H1 (cell line): ENCODE measurements around the gene TMEM203. TPM values are rescaled to one million over a fixed set of nuclear protein-coding genes. Genes with fewer than 3 reads are reported as not detected.

Experiments
- KDM1A ChIP-seq: fragments of 200-600, 300-600 bp; sonication (generic); IDR thresholded peaks from 2 replicates; pipeline ENCODE4 v1.7.1; 2016; ENCODE audit warnings: mild to moderate bottlenecking, low read length, borderline replicate concordance
- PHF8 ChIP-seq: fragments of 200-600 bp; sonication (generic); conservative IDR thresholded peaks from 2 replicates; pipeline ENCODE4 v1.7.1; 2012; ENCODE audit warnings: low read depth, mild to moderate bottlenecking, inconsistent platforms, low read length, moderate library complexity
- POLR2AphosphoS5 ChIP-seq: IDR thresholded peaks from 2 replicates; pipeline ENCODE4 v1.6.1; 2011; ENCODE audit warnings: low read depth, low read length
- RAD21 ChIP-seq, 2 experiments: IDR thresholded peaks in 1 of 2; conservative IDR thresholded peaks in 1 of 2; 2 replicates each; pipeline ENCODE4 v1.6.1; 2011; ENCODE audit warnings: low read depth in 2 of 2, low read length in 2 of 2, improper control_type of control experiment in 1 of 2, inconsistent platforms in 1 of 2, mild to moderate bottlenecking in 1 of 2, moderate library complexity in 1 of 2
- RNF2 ChIP-seq: fragments of 200-900, 300-1000 bp; sonication (generic); IDR thresholded peaks from 2 replicates; pipeline ENCODE4 v1.7.1; 2016; ENCODE audit warnings: borderline replicate concordance, low read depth, mild to moderate bottlenecking, antibody characterized with exemption, low read length; ENCODE audit not compliant: poor library complexity, severe bottlenecking; ENCODE audit errors: missing control alignments
- SIN3A ChIP-seq, 2 experiments: IDR thresholded peaks in 1 of 2; conservative IDR thresholded peaks in 1 of 2; 2 replicates each; pipeline ENCODE4 v1.6.1; 2011 to 2012; ENCODE audit warnings: low read length in 2 of 2, improper control_type of control experiment in 1 of 2, low read depth in 1 of 2, mild to moderate bottlenecking in 1 of 2
- SP1 ChIP-seq: IDR thresholded peaks from 2 replicates; pipeline ENCODE4 v1.6.1; 2011; ENCODE audit warnings: low read depth, low read length
- SRF ChIP-seq: IDR thresholded peaks from 2 replicates; pipeline ENCODE4 v1.6.1; 2011; ENCODE audit warnings: mild to moderate bottlenecking, low read depth, low read length, moderate library complexity
- TEAD4 ChIP-seq: IDR thresholded peaks from 2 replicates; pipeline ENCODE4 v1.6.1; 2012; ENCODE audit warnings: low read depth, low read length, inconsistent platforms, mixed read lengths
- polyA plus RNA-seq, 7 experiments: library from polyadenylated mRNA; depleted of rRNA in 3 of 7; stranded (reverse) in 5 of 7; unstranded in 2 of 7; fragments of >200 nt in 5 of 7; fragments of 200-250 nt in 2 of 7; gene quantifications; 1 replicate in 5 of 7; 2 replicates in 1 of 7; 4 replicates in 1 of 7; pipeline versions ENCODE4 v1.2.1 to v1.2.3, GENCODE V29; 2011 to 2013; ENCODE audit warnings: missing spikeins in 2 of 7, mixed read lengths in 2 of 7
- total RNA-seq: library from RNA; stranded (reverse); fragmentation: NEBNext Ultra II Directional; extraction: Animal tissue kit (Norgen Biotek cat#: 25700); gene quantifications from 2 replicates; pipeline ENCODE4 v1.2.1, GENCODE V29; 2021
- TF ChIP-seq, protein P1 (sequence below): fragments of 300-600 bp; sonication (generic); IDR thresholded peaks from 2 replicates; pipeline ENCODE4 v1.7.1; 2012; ENCODE audit warnings: low read length, moderate library complexity, mild to moderate bottlenecking, inconsistent platforms; ENCODE audit not compliant: insufficient replicate concordance

The TMEM203 gene
- total and polyA plus RNA-seq, 2 of the 8 experiments (the other 6 are each of a cell fraction or from before 2014, with no cell fraction given) = 44.1 to 57.1 TPM

DNA sequence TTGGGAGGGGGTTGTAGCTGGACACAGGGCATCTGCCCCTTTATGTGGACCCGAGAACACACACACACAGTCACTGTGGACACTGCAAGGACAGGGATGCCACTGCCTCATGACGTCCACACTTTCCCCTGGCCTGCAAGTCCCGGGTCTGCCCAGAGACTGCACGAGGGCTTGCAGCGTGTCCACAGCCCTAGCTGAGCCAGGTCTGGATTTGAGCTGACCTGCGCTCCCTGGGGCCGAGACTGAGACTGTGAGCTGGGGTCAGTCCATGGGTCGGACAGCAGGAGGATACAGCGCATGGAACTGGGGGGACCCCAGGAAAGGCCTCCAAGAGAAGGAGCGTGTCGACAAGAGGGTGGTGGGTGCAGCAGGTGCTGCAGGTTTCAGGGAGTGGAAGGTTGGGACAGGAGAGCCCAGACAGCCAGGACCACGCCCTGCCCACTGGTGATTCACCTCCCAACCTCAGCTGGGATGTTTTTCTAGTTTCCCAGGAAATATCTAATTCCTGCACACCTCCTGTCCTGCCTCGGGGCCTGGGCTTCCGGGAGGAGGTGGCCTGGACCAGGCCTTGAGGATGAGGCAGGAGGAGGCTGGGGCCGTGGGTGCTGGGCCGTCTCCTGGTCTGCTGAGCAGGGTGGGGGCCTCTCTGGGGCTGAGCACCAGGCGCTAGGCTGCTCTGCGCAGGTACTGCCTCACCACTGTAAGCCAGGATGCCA, 21.0 kb upstream of the TMEM203 start (continued):
- TF ChIP-seq SRF (no peak), SIN3A (conservative IDR thresholded peaks at IDR 0.05 in 1 of 2, IDR thresholded peaks at IDR 0.05 in 1 of 2; ENCODE audit: low read depth in 1 of 2, low read length in 2 of 2) (no peak), KDM1A (no peak), RAD21 (IDR thresholded peaks at IDR 0.05 in 1 of 2, conservative IDR thresholded peaks at IDR 0.05 in 1 of 2; ENCODE audit: low read depth in 2 of 2, low read length in 2 of 2) (no peak), TEAD4 (no peak), PHF8 (no peak), POLR2AphosphoS5 (no peak), SP1 (no peak), RNF2 (no peak)
- TF ChIP-seq, protein P1, sequence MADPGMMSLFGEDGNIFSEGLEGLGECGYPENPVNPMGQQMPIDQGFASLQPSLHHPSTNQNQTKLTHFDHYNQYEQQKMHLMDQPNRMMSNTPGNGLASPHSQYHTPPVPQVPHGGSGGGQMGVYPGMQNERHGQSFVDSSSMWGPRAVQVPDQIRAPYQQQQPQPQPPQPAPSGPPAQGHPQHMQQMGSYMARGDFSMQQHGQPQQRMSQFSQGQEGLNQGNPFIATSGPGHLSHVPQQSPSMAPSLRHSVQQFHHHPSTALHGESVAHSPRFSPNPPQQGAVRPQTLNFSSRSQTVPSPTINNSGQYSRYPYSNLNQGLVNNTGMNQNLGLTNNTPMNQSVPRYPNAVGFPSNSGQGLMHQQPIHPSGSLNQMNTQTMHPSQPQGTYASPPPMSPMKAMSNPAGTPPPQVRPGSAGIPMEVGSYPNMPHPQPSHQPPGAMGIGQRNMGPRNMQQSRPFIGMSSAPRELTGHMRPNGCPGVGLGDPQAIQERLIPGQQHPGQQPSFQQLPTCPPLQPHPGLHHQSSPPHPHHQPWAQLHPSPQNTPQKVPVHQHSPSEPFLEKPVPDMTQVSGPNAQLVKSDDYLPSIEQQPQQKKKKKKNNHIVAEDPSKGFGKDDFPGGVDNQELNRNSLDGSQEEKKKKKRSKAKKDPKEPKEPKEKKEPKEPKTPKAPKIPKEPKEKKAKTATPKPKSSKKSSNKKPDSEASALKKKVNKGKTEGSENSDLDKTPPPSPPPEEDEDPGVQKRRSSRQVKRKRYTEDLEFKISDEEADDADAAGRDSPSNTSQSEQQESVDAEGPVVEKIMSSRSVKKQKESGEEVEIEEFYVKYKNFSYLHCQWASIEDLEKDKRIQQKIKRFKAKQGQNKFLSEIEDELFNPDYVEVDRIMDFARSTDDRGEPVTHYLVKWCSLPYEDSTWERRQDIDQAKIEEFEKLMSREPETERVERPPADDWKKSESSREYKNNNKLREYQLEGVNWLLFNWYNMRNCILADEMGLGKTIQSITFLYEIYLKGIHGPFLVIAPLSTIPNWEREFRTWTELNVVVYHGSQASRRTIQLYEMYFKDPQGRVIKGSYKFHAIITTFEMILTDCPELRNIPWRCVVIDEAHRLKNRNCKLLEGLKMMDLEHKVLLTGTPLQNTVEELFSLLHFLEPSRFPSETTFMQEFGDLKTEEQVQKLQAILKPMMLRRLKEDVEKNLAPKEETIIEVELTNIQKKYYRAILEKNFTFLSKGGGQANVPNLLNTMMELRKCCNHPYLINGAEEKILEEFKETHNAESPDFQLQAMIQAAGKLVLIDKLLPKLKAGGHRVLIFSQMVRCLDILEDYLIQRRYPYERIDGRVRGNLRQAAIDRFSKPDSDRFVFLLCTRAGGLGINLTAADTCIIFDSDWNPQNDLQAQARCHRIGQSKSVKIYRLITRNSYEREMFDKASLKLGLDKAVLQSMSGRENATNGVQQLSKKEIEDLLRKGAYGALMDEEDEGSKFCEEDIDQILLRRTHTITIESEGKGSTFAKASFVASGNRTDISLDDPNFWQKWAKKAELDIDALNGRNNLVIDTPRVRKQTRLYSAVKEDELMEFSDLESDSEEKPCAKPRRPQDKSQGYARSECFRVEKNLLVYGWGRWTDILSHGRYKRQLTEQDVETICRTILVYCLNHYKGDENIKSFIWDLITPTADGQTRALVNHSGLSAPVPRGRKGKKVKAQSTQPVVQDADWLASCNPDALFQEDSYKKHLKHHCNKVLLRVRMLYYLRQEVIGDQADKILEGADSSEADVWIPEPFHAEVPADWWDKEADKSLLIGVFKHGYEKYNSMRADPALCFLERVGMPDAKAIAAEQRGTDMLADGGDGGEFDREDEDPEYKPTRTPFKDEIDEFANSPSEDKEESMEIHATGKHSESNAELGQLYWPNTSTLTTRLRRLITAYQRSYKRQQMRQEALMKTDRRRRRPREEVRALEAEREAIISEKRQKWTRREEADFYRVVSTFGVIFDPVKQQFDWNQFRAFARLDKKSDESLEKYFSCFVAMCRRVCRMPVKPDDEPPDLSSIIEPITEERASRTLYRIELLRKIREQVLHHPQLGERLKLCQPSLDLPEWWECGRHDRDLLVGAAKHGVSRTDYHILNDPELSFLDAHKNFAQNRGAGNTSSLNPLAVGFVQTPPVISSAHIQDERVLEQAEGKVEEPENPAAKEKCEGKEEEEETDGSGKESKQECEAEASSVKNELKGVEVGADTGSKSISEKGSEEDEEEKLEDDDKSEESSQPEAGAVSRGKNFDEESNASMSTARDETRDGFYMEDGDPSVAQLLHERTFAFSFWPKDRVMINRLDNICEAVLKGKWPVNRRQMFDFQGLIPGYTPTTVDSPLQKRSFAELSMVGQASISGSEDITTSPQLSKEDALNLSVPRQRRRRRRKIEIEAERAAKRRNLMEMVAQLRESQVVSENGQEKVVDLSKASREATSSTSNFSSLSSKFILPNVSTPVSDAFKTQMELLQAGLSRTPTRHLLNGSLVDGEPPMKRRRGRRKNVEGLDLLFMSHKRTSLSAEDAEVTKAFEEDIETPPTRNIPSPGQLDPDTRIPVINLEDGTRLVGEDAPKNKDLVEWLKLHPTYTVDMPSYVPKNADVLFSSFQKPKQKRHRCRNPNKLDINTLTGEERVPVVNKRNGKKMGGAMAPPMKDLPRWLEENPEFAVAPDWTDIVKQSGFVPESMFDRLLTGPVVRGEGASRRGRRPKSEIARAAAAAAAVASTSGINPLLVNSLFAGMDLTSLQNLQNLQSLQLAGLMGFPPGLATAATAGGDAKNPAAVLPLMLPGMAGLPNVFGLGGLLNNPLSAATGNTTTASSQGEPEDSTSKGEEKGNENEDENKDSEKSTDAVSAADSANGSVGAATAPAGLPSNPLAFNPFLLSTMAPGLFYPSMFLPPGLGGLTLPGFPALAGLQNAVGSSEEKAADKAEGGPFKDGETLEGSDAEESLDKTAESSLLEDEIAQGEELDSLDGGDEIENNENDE = no peak
